Stimulated activated CD4-positive, alpha-beta T cell treated with anti-CD3 and anti-CD28 coated beads, Interleukin-15, amount 100 ng/mL, for 24 hours (primary cell): ENCODE results near the gene DBNDD1.
A peak's percentile ranks its signal among the peaks of the same experiment; 100 is the strongest.
"Not testable (repeated sequence)": the region's sequence is repeated elsewhere in the genome, so short reads cannot be mapped to it uniquely, and the experiment has no call there.

Experiments
- DNase-seq: peaks from one replicate; pipeline ENCODE4 v3.0.0-alpha.2; 2020

Gene DBNDD1

GRCh38 chr16:90010676-90011507 is 8.4 kb downstream of the DBNDD1 start:
- no peak for DNase-seq

- DNase-seq = no peak
These were observed 9.9 kb downstream of the DBNDD1 start for GRCh38 chr16:90009172-90009899.

- DNase-seq = peak; percentile 77
These were observed 10.5 kb downstream of the DBNDD1 start for GRCh38 chr16:90008708-90009145.

- DNase-seq = not testable (repeated sequence)
These were observed 11.5 kb downstream of the DBNDD1 start for GRCh38 chr16:90007635-90008234.

GRCh38 chr16:90007015-90007414 is 12.2 kb downstream of the DBNDD1 start:
- no peak for DNase-seq

- no peak for DNase-seq
These were observed 13.1 kb downstream of the DBNDD1 start for GRCh38 chr16:90005956-90006663.

- DNase-seq = no peak
These were observed 14.7 kb downstream of the DBNDD1 start for GRCh38 chr16:90004577-90004976.

- DNase-seq = no peak
These were observed 16.5 kb downstream of the DBNDD1 start for GRCh38 chr16:90002759-90003158.

- DNase-seq = no peak
These were observed 17.3 kb downstream of the DBNDD1 start for GRCh38 chr16:90001761-90002503.

- no peak for DNase-seq
These were observed 18.4 kb downstream of the DBNDD1 start for GRCh38 chr16:90000733-90001427.

- no peak for DNase-seq
These were observed 19.3 kb downstream of the DBNDD1 start for GRCh38 chr16:89999831-90000574.

- DNase-seq = no peak
These were observed 23.1 kb downstream of the DBNDD1 start for GRCh38 chr16:89996178-89996489.

GRCh38 chr16:89995475-89996177 is 23.6 kb downstream of the DBNDD1 start:
- peak; percentile 69 for DNase-seq

- peak; percentile 70 for DNase-seq
These were observed 24.4 kb downstream of the DBNDD1 start for GRCh38 chr16:89994721-89995474.

GRCh38 chr16:89994389-89994720 is 24.9 kb downstream of the DBNDD1 start:
- no peak for DNase-seq

GRCh38 chr16:89993971-89994370 is 25.3 kb downstream of the DBNDD1 start:
- DNase-seq = no peak

- no peak for DNase-seq
These were observed 25.9 kb downstream of the DBNDD1 start for GRCh38 chr16:89993377-89993776.

- no peak for DNase-seq
These were observed 28.5 kb downstream of the DBNDD1 start for GRCh38 chr16:89990799-89991198.

- no peak for DNase-seq
These were observed 30.3 kb downstream of the DBNDD1 start for GRCh38 chr16:89988951-89989350.

- no peak for DNase-seq
These were observed 32.1 kb downstream of the DBNDD1 start for GRCh38 chr16:89987169-89987568.
